Stimulated activated CD8-positive, alpha-beta memory T cell treated with anti-CD3 and anti-CD28 coated beads, Interleukin-4, amount 100 ng/mL, for 48 hours (primary cell): ENCODE results near the gene SENP3.

Source experiments
- DNase-seq: peaks from one replicate; pipeline ENCODE4 v3.0.0-alpha.2; 2020

Gene SENP3

DNA sequence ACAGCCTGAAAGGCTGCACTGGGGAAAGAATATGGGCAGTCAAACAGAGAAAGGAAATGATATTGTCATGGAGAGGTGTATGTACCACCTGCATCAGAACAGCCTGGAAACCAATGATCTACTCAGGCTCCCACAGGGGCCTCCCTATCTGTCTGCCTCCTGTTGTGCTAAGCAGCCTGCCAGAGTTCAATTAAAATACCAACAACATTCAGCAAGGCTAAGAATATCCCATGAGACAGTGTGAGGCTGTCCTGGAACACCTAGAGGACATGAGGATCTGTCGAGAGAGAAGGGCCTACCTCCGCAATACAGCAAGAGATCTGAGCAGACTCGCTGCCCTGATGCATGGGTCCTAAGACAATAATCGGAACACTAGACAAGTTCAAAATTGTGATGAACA lies 44.6 kb downstream of the SENP3 start:
- no peak for DNase-seq

DNA sequence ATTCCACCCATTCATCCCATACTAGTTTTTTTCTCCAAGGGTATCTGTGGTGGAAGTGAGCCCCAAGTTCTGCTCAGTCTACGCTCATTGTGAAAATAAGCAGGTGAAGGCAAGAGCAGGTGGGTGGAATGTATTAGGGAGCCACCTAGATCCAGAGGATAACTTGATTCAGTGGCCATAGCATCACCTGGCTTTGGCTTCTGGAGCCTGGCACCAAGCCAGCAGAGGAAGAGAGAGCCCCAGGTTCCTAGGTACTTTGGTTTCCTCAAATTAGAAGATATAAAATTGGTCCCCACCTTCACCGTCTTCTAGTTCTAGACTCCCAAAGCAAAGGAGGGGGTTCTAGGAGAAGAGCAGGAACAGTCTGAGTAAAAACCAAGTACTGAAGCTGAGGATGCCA lies 48.9 kb downstream of the SENP3 start:
- no peak for DNase-seq

DNA sequence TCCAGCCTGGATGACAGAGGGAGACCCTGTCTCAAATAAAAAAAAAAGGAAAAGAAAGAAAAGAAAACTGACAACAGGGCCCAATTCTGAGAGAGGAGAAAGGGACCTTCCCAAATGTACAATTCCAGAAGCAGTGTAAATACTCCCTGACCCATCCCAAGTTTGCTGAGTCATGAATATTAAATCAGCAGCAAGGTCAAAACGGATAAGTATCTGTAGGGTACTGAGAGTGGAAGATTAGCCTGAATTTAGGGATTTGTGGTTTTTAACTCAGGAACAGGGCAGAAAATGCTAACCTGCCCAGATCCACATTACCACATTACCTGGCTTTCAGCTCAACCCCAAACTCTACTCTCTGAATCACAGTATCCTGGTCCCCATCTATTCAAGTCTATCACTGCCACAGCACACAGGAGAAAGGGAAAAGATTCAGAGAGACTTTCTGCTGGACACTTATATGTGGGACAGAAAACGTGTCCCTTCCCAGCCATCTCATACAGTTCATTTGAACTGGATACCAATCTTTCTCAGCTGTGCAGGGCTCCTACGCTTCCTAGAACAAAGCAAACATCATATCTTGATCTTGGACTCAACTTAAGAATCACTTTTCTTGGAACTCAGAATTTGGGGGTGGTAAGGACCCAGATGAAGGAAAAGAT lies 50.0 kb downstream of the SENP3 start:
- no peak for DNase-seq

DNA sequence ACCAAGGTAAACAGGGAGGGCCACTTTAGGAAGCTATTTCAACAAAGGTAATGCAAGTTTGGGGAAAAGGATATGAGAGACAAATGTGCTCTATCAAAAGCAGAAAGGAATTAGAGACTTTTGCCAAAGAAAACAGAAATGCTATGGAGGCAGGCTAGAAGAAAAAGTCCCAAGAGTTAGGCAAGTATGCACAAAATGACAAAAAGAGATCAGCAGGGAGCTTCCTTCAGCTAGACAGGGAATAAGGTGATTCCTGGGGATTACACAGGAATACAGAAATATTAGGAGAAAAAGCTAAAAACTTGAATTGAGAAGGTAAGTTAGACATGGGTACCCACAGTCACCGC lies 50.5 kb downstream of the SENP3 start:
- no peak for DNase-seq

DNA sequence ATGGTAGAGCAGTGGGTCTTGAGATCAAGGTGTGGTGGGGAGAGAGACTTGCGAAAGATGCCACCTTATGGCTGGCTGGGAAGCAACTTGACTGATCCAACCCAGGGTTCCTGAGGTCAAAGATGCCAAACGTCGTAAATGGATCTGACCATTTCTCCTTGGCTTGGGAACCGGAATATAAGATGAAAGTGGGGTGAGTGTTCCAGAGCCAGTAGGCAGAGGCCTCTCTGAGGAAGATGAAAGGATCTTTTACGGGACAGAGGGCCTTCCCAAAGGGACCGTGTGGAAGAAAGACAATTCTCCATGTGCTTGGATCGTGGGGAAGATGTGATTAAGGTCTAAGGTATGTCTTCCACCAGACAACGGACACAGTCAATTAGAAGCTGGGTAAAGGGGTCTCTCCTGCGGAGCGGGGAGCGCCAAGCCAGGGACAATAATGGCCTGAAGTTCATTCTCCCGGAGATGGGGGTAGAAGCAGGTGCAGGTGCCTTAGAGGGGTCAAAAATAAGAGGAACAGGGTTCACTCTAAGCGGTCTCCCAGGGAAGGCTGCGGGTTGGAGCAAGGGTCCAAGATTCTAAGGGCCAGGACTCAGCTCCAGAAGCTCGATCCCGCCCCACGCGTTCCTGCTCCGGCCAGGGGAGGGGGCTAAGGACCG lies 52.2 kb downstream of the SENP3 start:
- no peak for DNase-seq

- DNase-seq, result peak; percentile 99
Observed at GRCh38 chr17:7614425-7615264, 52.9 kb downstream of the SENP3 start, which contains the start of gene FXR2. Gene FXR2, minus strand, starts transcription at chr17:7614897. Its CDS starts 365 bp downstream, at chr17:7614532.

DNA sequence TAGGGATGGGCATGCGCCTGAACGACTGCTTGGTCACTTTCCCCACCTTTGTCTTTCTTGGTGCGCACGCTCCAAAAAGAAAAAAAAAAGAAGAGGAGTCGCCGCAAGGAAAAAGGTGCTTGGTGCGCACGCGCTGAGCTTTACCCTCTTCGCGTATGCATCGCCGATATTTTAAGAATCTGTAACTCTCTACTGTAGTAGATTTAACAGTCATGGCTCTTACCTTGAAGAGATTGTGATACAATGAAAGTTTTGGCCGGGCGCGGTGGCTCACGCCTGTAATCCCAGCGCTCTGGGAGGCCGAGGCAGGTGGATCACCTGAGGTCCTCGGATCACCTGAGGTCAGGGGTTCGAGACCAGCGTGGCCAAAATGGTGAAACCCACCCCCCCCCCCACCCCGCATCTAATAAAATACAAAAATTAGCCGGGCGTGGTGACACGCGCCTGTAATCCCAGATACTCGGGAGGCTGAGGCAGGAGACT lies 53.6 kb downstream of the SENP3 start:
- no peak for DNase-seq

DNA sequence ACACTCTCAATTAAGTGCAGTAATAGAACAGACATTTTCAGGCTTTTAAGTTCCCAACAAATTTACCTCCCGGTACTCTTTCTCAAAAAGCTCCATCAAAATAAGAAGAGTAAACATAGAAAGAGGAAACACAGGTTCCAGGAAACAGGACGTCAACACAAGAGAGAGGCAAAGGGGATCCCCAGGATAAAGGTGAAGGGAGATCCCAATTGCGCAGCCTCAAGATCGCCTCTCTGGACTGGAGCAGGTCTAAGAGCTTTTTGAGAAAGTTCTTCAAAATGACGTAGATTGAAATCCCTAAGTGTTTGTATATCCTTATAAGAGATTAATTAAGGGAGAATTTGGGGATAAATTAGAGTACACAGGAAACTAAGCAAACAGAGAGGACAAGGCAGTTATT lies 56.9 kb downstream of the SENP3 start:
- DNase-seq, result no peak

- DNase-seq, result no peak
Observed at GRCh38 chr17:7620835-7621234, 59.1 kb downstream of the SENP3 start.
